Lower leg skin (tissue), 4 donors: ENCODE measurements around the gene TBX4. TPM values are rescaled to one million over a fixed set of nuclear protein-coding genes. Genes with fewer than 3 reads are reported as not detected.

ENCODE experiments used
- DNase-seq, 2 donors: peaks; one replicate each; pipeline ENCODE4 v3.0.0-alpha.2; 2019; ENCODE audit warnings: low spot score in 2 of 2
- H3K4me3 ChIP-seq: fragments of 200-600 bp; sonication (generic); 2 replicates; pipeline ENCODE4 v1.5.1; 2017; ENCODE audit warnings: mild to moderate bottlenecking, low read depth; ENCODE audit not compliant: poor library complexity, severe bottlenecking
- POLR2A ChIP-seq, 2 donors: fragments of 450-650 bp; IDR thresholded peaks; one replicate each; pipeline ENCODE4 v1.6.1; 2016 to 2017; ENCODE audit warnings: antibody characterized with exemption in 2 of 2, mild to moderate bottlenecking in 1 of 2, moderate library complexity in 1 of 2
- WGBS, 2 donors: methylation state at CpG; one replicate each; pipeline ENCODE4 v1.1.5; 2018; 5-methylcytosine and 5-hydroxymethylcytosine counted together
- intact Hi-C: fragments of 100-400 bp; cut with DNase I; formaldehyde crosslinking; loops from one replicate; pipeline ENCODE4 v1.15.0; 2023; ENCODE audit warnings: low total_unique reads
- total RNA-seq, 4 donors: library from RNA; depleted of rRNA; stranded (reverse); fragments of >200 nt; gene quantifications; one replicate each; pipeline ENCODE4 v1.1.0, GENCODE V29; 2016
- TF ChIP-seq, protein P1 (sequence below), 3 donors: fragments of 450-650 bp; IDR thresholded peaks; one replicate each; pipeline ENCODE4 v1.5.1; 2016; ENCODE audit warnings: antibody characterized with exemption in 3 of 3, mild to moderate bottlenecking in 3 of 3, moderate library complexity in 2 of 3

TBX4 gene
- under 1 TPM in 1 of 4 donors, not detected in 3; 0.53 TPM for total RNA-seq

GRCh38 chr17:61452301-61453290, at the start of gene TBX4:
Gene TBX4 (plus strand): TSS chr17:61452422. CDS start chr17:61456491, 4,069 bp downstream.
- 28% methylated on average over 28 to 52 of the region's 59 CpGs for WGBS, 2 donors
- no peak for DNase-seq
- H3K4me3 ChIP-seq, result no peak within 1 kb of the TSS
- TF ChIP-seq, protein P1, sequence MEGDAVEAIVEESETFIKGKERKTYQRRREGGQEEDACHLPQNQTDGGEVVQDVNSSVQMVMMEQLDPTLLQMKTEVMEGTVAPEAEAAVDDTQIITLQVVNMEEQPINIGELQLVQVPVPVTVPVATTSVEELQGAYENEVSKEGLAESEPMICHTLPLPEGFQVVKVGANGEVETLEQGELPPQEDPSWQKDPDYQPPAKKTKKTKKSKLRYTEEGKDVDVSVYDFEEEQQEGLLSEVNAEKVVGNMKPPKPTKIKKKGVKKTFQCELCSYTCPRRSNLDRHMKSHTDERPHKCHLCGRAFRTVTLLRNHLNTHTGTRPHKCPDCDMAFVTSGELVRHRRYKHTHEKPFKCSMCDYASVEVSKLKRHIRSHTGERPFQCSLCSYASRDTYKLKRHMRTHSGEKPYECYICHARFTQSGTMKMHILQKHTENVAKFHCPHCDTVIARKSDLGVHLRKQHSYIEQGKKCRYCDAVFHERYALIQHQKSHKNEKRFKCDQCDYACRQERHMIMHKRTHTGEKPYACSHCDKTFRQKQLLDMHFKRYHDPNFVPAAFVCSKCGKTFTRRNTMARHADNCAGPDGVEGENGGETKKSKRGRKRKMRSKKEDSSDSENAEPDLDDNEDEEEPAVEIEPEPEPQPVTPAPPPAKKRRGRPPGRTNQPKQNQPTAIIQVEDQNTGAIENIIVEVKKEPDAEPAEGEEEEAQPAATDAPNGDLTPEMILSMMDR (IDR thresholded peaks at IDR 0.05), result no peak
- intact Hi-C loops, result no loop called here

- intact Hi-C loops, result no loop called here
- TF ChIP-seq, protein P1 (IDR thresholded peaks at IDR 0.05), result no peak
- no peak for TF ChIP-seq POLR2A (IDR thresholded peaks at IDR 0.05)
- WGBS, 2 donors, result 33 to 42% methylated on average over 48 to 54 of the region's 55 CpGs
- no peak for DNase-seq
- H3K4me3 ChIP-seq, result no peak overlapping the region
Observed at GRCh38 chr17:61402978-61403800, 49.0 kb upstream of the TBX4 start.

DNA sequence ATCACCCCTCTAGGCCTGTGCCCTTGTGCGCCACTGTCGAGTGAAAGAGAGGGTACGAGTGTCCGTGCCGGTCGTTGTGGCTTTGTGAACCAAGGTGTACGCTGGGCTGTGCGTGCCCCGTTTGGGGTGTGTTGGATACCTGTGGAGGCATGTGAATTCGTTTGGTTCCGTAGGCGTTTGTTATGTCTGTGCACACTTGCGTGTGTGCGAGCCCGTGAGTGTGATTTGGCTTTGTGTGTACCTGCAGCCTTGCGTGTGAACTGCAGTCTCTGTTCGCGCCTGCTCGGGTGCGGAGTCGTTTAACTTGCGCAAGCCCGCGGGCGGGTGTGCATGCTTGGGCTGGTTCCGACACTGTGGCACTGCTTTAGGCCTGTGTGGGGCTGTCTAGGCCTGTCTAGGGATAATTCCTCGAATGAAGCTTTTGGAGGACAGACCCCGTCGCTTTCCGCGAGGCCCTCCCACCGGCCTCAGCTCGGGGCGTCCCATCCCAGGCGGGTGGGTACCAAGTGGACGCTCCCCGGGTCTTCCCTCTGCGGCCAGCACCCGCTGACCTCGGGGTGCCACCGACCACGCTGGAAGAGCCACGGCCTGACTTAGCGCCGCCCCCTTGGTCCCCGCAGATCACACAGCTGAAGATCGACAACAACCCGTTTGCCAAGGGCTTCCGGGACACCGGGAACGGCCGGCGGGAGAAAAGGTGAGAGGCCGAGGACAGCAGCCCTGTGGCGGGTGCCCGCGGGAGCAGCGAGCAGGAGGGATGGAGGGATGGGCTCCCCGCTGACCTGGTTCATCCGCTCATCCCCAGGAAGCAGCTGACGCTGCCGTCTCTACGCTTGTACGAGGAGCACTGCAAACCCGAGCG, 48.2 kb upstream of the TBX4 start:
- no peak for TF ChIP-seq POLR2A (IDR thresholded peaks at IDR 0.05)
- TF ChIP-seq, protein P1 (IDR thresholded peaks at IDR 0.05), result no peak
- WGBS, 2 donors, result 41 to 46% methylated on average over 49 to 57 of the region's 66 CpGs
- no peak overlapping the region for H3K4me3 ChIP-seq
- intact Hi-C loops, result no loop called here
- DNase-seq, result no peak

- no peak for DNase-seq
- no peak overlapping the region for H3K4me3 ChIP-seq
- no peak for TF ChIP-seq POLR2A (IDR thresholded peaks at IDR 0.05)
- TF ChIP-seq, protein P1 (IDR thresholded peaks at IDR 0.05), result no peak
- intact Hi-C loops, result no loop called here
- 35 to 37% methylated on average over 11 to 27 of the region's 27 CpGs for WGBS, 2 donors
Observed at GRCh38 chr17:61404663-61404912, 47.6 kb upstream of the TBX4 start.

- WGBS, 2 donors, result 59 to 66% methylated on average over 50 to 54 of the region's 71 CpGs
- no peak for TF ChIP-seq POLR2A (IDR thresholded peaks at IDR 0.05)
- TF ChIP-seq, protein P1 (IDR thresholded peaks at IDR 0.05), result no peak
Observed at GRCh38 chr17:61404913-61405685, 47.1 kb upstream of the TBX4 start.

More at GRCh38 chr17:61404913-61405685, 47.1 kb upstream of the TBX4 start:
- H3K4me3 ChIP-seq, result no peak overlapping the region
- DNase-seq, result no peak
- intact Hi-C loops, result no loop called here
